CD1c-positive myeloid dendritic cell (primary cell): ENCODE measurements around the gene CALN1.

Source experiments
- DNase-seq: peaks from one replicate; pipeline ENCODE4 v3.0.0-alpha.2; 2016; ENCODE audit errors: extremely low spot score

Gene CALN1

DNA sequence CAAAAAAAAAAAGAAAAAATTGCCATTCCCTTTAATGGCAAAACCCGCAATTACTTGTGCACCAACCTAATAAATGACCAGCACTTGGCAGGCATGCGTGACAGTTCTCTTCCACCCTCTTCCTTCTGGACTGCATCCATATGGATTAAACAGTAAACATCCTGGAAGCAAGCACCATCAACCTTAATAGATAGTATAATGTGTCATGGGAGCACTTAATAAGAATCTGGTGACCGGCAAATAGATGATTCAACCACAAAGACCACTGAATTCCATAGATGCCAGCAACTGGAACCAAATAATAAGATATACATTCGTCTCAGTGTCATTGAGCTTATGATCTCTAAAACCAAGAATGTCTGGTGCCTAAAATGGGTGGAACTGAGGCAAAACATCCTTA is 610.2 kb downstream of the CALN1 start:
- DNase-seq: no peak

DNA sequence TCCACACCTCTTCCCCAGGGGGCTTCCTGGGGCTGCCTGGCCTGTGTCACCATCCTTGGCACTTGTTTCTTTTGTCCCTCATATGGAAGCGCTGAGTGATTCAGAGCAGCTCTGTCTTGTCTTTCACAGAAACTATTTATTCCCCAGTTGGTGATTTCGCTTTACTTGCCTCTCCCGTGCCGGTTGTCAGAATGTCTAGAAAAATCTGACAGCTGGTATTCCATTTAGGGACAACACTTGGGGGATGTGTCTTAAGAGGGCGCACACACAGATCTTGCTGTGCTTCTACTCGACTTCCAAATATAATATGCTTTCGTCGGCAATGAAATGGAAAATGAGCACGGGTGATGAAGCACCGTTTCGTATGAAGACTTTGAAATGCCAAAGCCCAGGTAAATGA is 611.8 kb downstream of the CALN1 start:
- no peak for DNase-seq

DNA sequence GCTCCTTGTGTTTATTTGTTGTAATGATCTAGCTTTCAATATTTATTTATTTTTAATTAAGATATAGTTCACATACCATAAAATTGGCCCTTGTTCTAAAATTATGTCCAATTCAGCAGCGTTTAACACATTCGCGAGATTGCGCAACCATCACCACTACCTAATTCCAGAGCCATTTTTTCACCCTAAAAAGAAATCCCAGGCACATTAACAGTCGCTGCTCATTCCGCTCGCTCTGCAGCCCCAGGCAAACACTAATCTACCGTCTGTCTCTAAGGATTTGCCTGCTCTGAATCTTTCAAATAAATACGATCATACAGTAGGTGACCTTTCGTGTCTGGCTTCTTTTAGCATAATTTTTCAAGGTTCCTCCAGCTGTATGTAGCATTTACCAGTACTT is 616.7 kb downstream of the CALN1 start:
- DNase-seq: no peak

DNA sequence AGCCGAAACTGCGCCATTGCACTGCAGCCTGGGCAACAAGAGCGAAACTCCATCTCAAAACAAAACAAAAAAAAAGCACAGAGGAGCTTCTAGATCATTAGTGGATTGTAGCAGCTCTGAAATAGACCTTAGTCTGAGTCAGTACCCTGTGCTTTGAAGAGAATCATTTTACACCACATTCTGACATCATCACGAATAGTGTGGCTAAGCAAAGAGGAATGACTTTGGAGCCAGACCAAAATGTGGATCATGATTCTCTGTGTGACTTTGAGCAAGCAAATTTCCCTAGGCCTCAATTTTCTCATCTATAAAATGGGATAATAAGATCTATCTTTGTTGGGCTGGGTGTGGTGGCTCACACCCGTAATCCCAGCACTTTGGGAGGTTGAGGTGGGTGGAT is 618.9 kb downstream of the CALN1 start:
- DNase-seq: no peak

DNA sequence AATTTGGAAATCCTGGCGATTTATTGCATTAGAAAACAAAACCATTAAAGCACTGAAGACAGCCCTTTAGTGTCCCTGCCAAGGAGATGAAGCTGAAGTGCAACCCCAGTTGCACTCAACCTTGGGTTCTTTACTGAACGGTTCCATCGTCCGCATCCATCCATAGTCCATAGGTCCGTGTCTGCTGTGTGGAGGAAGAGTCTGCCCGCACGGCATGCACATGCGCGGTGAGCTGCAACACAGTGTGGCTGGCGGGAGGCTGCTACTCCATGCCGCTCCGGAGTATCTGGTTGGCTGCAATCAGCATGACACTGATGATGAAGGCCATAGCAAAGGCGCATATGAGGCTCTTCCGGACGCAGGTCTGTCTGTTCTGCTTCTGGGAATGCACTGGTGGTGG is 624.6 kb downstream of the CALN1 start:
- no peak for DNase-seq

DNA sequence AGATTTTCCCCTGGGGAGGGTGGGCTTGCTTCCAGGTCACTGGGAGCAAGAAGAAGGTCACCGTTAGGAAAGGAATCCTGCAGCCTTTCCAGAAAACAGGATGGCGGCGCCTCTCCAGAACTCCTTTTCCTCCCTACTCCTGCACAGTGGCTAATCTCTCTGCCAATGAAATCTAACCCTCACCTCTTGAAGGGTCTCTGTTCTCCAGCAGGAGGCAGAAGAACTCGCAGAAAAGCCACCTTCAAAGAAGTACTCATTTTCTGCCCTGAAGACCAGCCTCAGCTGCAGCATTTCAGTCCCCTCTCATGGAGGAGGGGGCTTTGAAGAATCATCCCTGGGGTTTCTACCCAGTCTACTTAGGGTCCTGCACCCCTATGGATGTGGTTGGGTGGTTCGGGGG is 626.9 kb downstream of the CALN1 start:
- no peak for DNase-seq

DNA sequence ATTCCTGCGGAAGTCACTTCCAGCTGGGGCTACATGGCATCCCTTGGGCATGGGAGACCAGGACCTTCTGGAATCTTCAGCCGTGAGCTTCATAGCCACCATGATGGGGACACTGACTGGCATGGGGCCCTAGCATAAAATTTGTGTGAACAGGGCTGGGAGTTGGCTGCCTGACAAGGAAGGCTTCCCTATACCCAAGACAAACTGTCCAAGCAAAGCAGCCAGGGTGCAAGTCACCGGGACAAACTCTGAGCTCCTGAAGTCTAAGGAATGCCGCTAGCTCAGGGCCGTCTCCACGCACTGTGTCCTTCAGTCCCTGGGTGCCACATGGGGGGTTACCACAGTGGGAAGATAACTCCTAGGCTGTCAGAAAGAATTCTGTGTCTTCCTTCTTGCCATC is 627.4 kb downstream of the CALN1 start:
- no peak for DNase-seq

DNA sequence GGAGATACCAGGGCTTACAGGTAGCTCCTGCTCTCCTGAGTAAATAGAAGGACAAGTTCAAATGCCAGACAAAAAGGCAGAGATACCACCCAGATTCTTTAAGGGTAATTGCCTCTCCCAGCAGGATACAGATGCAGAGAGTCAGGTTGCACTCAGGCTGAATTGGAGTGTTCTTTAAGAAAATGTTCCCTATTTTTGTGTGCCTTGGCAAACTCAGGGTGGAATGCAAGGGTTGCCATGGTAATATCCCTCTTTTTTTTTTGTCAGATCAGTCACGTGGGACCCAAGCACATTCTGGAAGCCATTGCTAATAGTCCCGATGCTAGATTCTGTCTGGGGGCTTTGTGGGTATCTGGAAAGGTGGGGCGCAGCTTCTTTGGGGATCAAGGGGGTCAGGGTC is 628.0 kb downstream of the CALN1 start:
- no peak for DNase-seq

DNA sequence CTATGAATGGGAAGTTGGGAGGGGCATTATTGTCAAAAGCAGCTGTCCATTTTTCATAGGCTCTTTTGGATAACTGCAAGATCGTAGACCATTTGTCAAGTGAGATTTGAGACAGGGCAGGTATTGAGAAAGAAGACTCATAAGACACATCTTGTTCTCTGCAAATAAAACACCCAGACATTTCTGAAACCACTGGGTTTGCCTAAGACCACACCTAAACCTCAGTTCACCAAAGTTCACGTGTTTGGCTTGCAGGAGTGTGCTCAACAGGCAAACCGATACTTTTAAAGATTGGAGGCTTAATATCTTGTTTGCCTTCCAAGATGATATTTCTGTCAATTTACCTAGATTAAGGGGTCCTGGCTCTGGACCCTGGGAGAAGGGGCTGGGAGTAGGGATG is 628.4 kb downstream of the CALN1 start:
- DNase-seq: no peak

DNA sequence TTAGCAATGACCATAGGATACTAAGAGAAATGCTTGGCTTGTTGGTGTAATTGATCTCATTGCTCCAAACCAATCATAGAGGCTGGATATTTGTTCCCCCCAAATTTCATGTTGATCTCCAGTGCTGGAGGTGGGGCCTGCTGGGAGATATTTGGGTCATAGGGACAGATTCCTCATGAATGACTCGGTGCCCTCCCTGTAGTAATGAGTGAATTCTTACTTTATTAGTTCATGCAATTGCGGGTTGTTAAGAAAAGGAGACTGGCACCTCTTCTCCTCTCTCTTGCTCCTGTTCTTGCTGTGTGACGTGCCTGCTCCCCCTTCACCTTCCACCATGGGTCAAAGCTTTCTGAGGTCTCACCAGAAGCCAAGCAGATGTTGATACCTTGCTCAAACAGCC is 630.1 kb downstream of the CALN1 start:
- no peak for DNase-seq

DNA sequence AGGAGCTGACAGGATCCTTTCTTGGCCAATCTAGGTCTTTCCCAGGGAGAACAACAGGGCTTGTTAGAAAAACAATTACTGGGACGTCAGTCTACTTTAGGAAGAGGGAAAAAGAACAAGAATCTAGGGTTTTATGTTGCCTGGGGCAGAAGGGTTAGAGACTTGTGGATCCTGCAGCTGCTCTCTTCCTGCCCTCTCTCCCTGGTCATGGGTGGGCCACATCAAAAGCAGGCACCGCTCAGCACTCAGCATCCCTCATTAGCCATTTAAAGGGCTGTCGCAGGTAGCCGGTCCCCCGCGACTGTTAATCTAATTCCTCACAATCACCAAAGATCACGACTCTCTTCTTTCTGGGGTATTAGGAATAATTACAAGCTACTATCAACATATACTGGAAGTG is 631.9 kb downstream of the CALN1 start:
- no peak for DNase-seq

DNA sequence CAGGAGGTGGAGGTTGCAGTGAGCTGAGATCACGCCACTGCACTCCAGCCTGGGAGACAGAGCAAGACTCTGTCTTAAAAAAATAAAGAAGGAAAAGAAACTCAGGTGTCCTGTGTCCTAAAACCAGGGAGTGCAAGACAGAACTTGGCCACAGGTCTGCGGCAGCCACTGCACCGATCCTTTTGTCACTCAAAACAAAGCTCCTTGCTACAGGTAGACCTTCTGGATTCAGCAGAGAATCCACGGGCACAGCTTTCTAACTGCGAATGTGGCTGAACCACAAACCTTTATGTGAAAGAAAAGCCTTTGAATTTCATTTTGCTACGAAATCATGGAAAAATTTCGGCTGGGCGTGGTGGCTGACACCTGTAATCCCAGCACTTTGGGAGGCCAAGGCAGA is 634.9 kb downstream of the CALN1 start:
- no peak for DNase-seq

DNA sequence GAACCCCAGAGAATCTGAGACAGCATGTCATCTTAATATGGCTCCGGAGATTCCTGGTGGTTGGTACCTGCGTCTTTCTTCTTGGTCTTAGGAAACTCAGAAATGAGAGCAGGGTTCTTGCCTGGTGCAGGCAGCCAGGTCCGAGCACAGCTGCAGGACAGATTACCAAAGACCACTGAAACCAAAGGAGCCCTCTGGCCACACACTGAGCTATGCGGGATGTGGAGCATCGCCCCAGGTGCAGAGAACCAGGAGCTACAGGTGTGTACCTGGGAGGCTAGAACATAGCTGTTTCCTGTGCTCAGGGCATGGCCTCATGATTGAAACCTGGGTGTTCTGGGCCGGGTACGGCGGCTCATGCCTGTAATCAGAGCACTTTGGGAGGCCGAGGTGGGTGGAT is 635.4 kb downstream of the CALN1 start:
- DNase-seq: no peak

DNA sequence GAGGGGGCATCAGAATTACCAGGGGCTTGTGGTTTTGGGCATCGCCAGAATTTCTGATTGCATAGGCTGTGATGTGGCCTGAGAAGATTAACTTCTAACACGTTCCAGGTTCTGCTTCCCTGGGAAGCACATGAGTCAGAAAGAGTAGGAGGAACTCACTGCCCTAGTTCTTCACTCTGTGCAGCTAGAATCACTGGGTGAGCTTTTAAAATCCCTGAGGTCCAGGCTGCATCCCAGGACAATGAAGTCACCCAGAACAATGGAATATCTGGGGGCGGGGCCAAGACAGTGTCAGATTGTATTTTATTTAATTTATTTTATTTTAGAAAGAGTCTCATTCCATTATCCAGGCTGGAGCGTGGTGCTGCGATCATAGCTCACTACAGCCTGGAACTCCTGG is 636.5 kb downstream of the CALN1 start:
- DNase-seq: no peak

DNA sequence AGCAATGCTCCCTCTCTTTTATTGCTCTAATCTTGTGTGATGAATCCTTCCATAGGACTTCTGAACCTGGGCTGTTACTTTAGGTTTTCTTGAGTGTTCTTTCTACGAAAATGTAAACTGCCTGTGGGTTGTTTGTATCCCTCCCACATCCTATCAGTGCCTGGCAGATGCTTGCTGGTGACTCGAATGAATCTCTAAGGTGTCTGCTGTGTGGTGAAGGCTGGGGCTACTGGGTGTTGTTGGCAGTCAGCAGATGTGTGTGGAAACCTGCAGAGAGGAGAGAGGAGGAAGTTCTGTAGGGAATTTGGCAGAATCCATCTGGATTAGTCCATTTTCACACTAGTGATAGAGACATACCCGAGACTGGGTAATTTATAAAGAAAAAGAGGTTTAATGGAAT is 639.4 kb downstream of the CALN1 start:
- DNase-seq: no peak

DNA sequence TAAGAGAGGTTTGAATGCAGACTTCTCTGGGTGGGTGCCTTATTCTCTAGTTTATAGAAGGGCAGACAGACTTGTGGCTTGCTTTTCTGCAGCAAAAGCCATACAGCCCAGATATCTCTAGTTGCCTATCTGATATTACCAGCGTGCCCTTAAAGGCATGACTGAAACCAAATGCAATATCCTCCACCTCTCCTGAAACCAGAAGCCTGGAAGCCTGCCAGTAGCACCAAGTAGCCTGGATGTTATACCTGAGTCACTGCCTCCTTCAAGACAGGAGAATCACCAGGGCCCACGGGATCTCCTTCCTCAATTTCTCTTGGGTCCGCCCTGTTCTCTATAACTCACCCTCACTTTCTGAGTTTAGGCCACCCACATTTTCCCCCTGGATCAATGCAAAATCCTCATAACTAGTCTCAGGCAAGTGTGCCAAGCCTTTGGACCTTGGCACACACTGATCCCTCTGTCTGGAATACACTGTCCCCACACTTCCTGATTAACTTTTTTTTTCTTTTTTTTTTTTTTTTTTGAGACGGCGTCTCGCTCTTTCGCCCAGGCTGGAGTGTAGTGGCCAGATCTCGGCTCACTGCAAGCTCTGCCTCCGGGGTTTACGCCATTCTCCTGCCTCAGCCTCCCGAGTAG is 641.8 kb downstream of the CALN1 start:
- DNase-seq: no peak

DNA sequence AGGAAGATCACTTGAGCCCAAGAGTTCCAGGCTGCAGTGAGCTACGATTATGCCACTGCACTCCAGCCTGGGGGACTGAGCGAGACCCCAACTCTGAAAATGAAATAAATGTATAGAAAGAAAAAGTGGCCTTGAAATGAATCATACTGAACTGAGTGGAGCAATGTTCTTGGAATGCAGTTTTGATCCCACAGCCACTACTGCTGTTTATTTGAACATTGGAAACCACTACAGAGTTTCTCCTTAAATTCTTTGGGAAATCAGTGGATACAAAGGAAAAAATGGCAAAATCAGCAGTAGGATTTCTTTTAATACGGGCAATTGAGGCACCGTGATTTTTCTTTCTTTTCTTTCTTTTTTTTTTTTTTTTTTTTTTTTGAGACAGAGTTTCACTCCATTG is 642.8 kb downstream of the CALN1 start:
- DNase-seq: no peak

DNA sequence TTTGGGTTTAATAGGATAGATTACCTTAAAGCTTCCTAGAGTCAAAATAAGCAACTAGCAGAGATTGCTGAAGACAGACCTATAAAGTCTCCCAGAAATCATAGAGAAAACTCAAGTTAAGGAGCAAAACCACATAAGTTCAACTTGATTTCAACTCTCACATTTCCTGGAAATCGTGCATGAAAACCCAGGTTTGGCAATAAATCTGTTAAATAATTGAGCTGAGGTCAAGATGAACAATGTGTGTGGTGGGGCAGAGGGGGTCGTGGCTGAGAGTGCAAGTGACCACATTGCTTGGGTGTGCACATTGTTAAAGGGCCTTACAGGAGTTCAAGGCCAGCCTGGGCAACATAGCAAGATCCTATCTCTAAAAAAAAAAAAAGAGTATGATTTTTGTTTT is 643.7 kb downstream of the CALN1 start:
- no peak for DNase-seq

DNA sequence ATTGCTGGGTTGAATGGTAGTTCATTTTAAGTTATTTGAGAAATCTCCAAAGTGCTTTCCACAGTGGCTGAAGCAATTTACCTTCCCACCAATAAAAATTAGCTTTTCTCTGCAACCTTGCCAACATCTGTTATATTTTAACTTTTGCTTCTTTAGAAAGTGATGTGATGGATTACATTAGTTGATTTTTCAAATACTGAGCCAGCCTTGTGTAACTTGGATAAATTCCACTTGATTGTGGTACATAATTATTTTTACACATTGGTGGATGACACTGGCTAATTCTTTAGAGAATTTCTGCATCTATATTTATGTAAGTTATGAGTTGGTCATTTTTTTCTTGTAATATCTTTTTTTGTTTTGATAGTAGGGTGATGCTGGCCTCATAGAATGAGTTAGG is 646.1 kb downstream of the CALN1 start:
- no peak for DNase-seq

DNA sequence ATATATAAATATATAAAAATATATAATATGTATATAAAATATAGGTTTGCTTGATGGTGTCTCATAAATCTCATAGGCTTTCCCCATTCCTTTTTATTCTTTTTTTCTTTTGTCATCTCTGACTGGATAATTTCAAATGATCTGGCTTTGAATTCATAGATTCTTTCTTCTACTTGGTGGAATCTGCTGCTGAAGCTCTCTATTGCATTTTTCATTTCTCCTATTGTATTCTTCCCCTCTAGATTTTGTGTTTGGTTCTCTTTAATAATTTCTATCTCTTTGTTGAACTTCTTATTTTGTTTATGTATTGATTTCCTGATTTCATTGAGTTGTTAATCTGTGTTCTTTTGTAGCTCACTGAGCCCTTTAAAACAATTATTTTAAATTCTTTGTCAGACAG is 650.8 kb downstream of the CALN1 start:
- no peak for DNase-seq

DNA sequence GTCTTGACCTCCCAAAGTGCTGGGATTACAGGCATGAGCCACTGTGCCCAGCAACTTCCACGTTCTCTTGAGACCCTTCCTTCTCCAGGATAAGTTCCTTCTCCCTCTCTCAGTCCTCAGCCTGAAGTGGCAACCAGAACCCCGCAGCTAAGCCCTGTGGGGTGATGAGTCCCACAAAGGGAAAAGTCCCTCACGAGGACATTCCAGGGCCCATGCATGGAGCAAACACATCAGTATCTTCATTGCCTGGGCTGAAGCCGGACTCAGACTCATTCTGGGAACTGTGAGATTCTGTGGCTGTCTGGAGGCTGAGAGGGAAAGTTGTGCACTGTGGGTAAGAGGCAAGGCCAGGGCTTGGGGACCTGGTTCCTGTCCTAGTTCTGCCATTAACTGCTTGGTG is 657.3 kb downstream of the CALN1 start:
- DNase-seq: no peak

DNA sequence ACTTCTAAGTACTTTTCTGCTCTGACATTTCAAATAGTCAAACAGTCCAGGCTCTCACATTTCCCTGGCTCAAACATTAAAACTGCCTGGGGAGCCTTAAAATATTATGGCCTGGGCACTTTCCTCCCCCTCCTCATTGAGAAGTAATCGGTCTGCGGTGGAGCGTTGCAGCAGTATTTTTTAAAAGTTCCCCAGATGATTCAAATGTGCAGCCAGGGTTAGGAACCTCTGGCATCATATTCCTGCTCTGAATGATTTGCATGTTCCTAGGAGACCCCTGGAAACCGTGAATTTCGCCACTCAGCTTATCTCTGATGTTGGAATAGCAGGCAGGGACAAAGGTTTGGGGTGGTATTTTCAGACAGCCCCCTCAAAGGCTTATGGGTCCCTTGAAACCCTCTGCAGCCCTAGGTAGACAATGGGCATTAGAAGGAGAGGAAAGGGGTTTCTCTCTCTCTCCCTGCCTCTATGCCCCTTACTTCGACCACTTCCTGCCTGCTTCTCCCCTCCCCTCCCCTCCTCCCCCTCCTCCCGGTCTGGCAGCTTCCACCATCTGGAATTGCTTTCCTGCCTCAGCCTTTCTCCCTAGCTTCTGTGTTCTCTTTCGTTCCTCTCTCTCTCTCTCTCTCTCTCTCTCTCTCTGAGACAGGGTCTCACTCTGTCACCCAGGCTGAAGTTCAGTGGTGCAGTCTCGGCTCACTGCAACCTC is 658.0 kb downstream of the CALN1 start:
- no peak for DNase-seq

DNA sequence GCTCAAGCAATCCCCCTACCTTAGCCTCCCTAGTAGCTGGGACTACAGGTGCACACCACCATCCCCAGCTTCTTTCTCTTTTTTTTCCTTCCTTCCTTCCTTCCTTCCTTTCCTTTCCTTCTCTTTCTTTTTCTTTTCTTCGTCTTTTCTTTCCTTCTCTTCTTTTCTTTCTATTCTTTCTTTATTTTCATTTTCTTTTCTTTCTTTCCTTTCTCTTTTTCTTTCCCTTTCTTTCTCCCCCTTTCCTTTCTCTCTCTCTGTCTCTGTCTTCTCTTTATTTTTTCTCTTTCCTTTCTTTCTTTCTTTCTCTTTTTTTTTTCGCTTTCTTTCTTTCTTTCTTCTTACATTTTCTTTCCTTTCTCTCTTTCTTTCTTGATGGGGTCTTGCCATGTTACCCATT is 658.9 kb downstream of the CALN1 start:
- no peak for DNase-seq
